HepG2 (cell line): ENCODE data around the gene SNX2. TPM values are rescaled to one million over a fixed set of nuclear protein-coding genes. Genes with fewer than 3 reads are reported as not detected.

Source experiments
- ATAC-seq: fragments of 200-7000 bp; cut with Tn5 transposase; 3 replicates; pipeline ENCODE4 v1.9.1; 2020; ENCODE audit warnings: mild to moderate bottlenecking, moderate library complexity
- BruUV-seq: library from RNA; stranded (reverse); fragments of 400-500 nt; replicated peaks from 2 replicates; lab custom pipeline; 2021; lab: Mats Ljungman, UMichigan
- CTCF ChIA-PET: fragments of 300-600 bp; formaldehyde crosslinking; extraction: SDS; loops from one replicate; lab custom pipeline; 2021; ENCODE audit warnings: low total read pairs, inconsistent platforms, low intra/inter-chr PET ratio; lab: Yijun Ruan, JAX
- POLR2A ChIA-PET: fragments of 350-600 bp; sonication (Branson Sonifier 250); formaldehyde crosslinking; loops from one replicate; lab custom pipeline; 2020; ENCODE audit warnings: antibody characterized with exemption, inconsistent platforms; lab: Yijun Ruan, JAX
- DNase-seq: peaks from one replicate; pipeline ENCODE4 v3.0.0-alpha.2; 2015; ENCODE audit warnings: low spot score
- FAIRE-seq: peaks from 3 replicates; lab custom pipeline; 2011; peaks lifted over from hg19 to GRCh38; lab: Jason Lieb, UNC
- H2AFZ ChIP-seq: one replicate; pipeline ENCODE4 v1.6.1; 2011; ENCODE audit warnings: low read length, inconsistent platforms
- H3K27ac ChIP-seq: fragments of 300-600 bp; 3 replicates; pipeline ENCODE4 v1.8.0; 2011; ENCODE audit warnings: mixed run types, mild to moderate bottlenecking, mixed read lengths, low read length, inconsistent platforms; ENCODE audit not compliant: insufficient read depth; ENCODE audit errors: extremely low read length
- H3K27me3 ChIP-seq, 2 experiments: fragments of 200-600 bp in 1 of 2; 2 replicates in 1 of 2; 3 replicates in 1 of 2; pipeline versions ENCODE4 v1.6.0 to v1.8.0; 2011; ENCODE audit warnings: low read length in 2 of 2, mild to moderate bottlenecking in 2 of 2, moderate library complexity in 2 of 2, inconsistent platforms in 1 of 2; ENCODE audit not compliant: insufficient read depth in 2 of 2, control insufficient read depth in 1 of 2
- H3K36me3 ChIP-seq, 2 experiments: fragments of 200-600 bp in 1 of 2; replicated peaks in 1 of 2; 2 replicates in 1 of 2; 3 replicates in 1 of 2; pipeline versions ENCODE4 v1.5.1 to v1.8.0; 2011; ENCODE audit warnings: low read length in 2 of 2, inconsistent platforms in 1 of 2; ENCODE audit not compliant: insufficient read depth in 2 of 2, control insufficient read depth in 1 of 2
- H3K4me1 ChIP-seq: 2 replicates; pipeline ENCODE4 v1.5.1; 2012; ENCODE audit warnings: low read length, inconsistent platforms; ENCODE audit not compliant: insufficient read depth
- H3K4me2 ChIP-seq: 2 replicates; pipeline ENCODE4 v1.6.0; 2011; ENCODE audit warnings: low read depth, low read length, inconsistent platforms
- H3K4me3 ChIP-seq, 3 experiments: fragments of 200-600 bp in 1 of 3; sonication (generic), shearing (Covaris generic) in 1 of 3; replicated peaks in 1 of 3; 2 replicates each; pipeline ENCODE4 v1.5.1; 2011 to 2016; ENCODE audit warnings: low read length in 3 of 3, inconsistent platforms in 2 of 3, low read depth in 2 of 3, mild to moderate bottlenecking in 2 of 3, control low read depth in 1 of 3, mixed read lengths in 1 of 3; ENCODE audit not compliant: insufficient read depth in 1 of 3
- H3K79me2 ChIP-seq: one replicate; pipeline ENCODE4 v1.6.1; 2011; ENCODE audit warnings: low read length, inconsistent platforms; ENCODE audit not compliant: insufficient read depth
- H3K9ac ChIP-seq: 2 replicates; pipeline ENCODE4 v1.6.0; 2011; ENCODE audit warnings: mild to moderate bottlenecking, low read depth, low read length, inconsistent platforms; ENCODE audit not compliant: insufficient read depth
- H3K9me3 ChIP-seq: 2 replicates; pipeline ENCODE4 v1.5.1; 2012; ENCODE audit warnings: mild to moderate bottlenecking, low read length
- H4K20me1 ChIP-seq: 2 replicates; pipeline ENCODE4 v1.6.0; 2011; ENCODE audit warnings: inconsistent platforms, mild to moderate bottlenecking, low read length, moderate library complexity; ENCODE audit not compliant: insufficient read depth
- MEIS2 ChIP-seq: sonication (generic); formaldehyde crosslinking; IDR thresholded peaks from 2 replicates; pipeline ENCODE4 v1.9.0; 2021; ENCODE audit warnings: mild to moderate bottlenecking, missing genetic modification reagents
- MIER3 ChIP-seq: IDR thresholded peaks from 2 replicates; pipeline ENCODE4 v1.6.1; 2016; ENCODE audit warnings: missing compliant biosample characterization, borderline replicate concordance
- MYC ChIP-seq: sonication (generic); formaldehyde crosslinking; IDR thresholded peaks from 2 replicates; pipeline ENCODE4 v1.9.0; 2021; ENCODE audit warnings: missing genetic modification reagents, borderline replicate concordance
- RFXANK ChIP-seq: IDR thresholded peaks from 2 replicates; pipeline ENCODE4 v1.6.1; 2016
- SPEN ChIP-seq: sonication (generic); formaldehyde crosslinking; IDR thresholded peaks from 2 replicates; pipeline ENCODE4 v1.5.1; 2020; ENCODE audit warnings: low read depth, mild to moderate bottlenecking, missing genetic modification reagents
- TSC22D2 ChIP-seq: sonication (generic); formaldehyde crosslinking; IDR thresholded peaks from 2 replicates; pipeline ENCODE4 v1.5.1; 2020; ENCODE audit warnings: missing genetic modification reagents, mild to moderate bottlenecking, borderline replicate concordance
- ZBTB7B ChIP-seq: sonication (generic); formaldehyde crosslinking; IDR thresholded peaks from 2 replicates; pipeline ENCODE4 v1.4.0; 2020; ENCODE audit warnings: missing genetic modification reagents
- ZFP62 ChIP-seq: sonication (generic); formaldehyde crosslinking; IDR thresholded peaks from 2 replicates; pipeline ENCODE4 v1.4.0; 2020; ENCODE audit warnings: missing genetic modification reagents
- ZNF572 ChIP-seq: sonication (generic); formaldehyde crosslinking; IDR thresholded peaks from 2 replicates; pipeline ENCODE4 v1.5.1; 2020; ENCODE audit warnings: mild to moderate bottlenecking, missing genetic modification reagents
- ZNF670 ChIP-seq: sonication (generic); formaldehyde crosslinking; IDR thresholded peaks from 2 replicates; pipeline ENCODE4 v1.8.0; 2022; ENCODE audit warnings: mild to moderate bottlenecking, missing genetic modification reagents, borderline replicate concordance
- WGBS: methylation state at CpG from one replicate; pipeline ENCODE4 v1.1.6; 2017; ENCODE audit warnings: low lambda C conversion rate; 5-methylcytosine and 5-hydroxymethylcytosine counted together
- in situ Hi-C: cut with HindIII; loops from 2 replicates; pipeline ENCODE4 v1.10.0; 2017; ENCODE audit warnings: low pct_unique_long_range_greater_than_20kb; ENCODE audit not compliant: extremely low pct_ligation_motif_present
- intact Hi-C: fragments of 100-400 bp; cut with micrococcal nuclease; formaldehyde crosslinking; loops from one replicate; pipeline ENCODE4 v1.10.0; 2022; ENCODE audit not compliant: unreplicated experiment
- polyA plus RNA-seq, 8 experiments: library from polyadenylated mRNA; depleted of rRNA in 3 of 8; stranded (reverse) in 7 of 8; unstranded in 1 of 8; fragments of >200 nt; fragmentation: Illumina TruSeq in 4 of 8; extraction: Trizol in 4 of 8; gene quantifications; 2 replicates each; pipeline versions ENCODE4 v1.2.1 to v1.2.3, GENCODE V29; 2011 to 2016; ENCODE audit warnings: low read depth in 4 of 8, missing spikeins in 1 of 8, mixed read lengths in 1 of 8; ENCODE audit not compliant: insufficient read depth in 1 of 8
- total RNA-seq, 5 experiments: library from RNA; depleted of rRNA; stranded (reverse); fragments of >200 nt; fragmentation: Illumina TruSeq; extraction: Trizol; gene quantifications; 2 replicates each; pipeline ENCODE4 v1.2.3, GENCODE V29; 2016; ENCODE audit warnings: low read depth in 1 of 5
- TF ChIP-seq, protein P1 (sequence below): sonication (generic); formaldehyde crosslinking; IDR thresholded peaks from 2 replicates; pipeline ENCODE4 v1.4.0; 2020; ENCODE audit warnings: low read depth, missing genetic modification reagents
- TF ChIP-seq, protein P2 (sequence below): sonication (generic); formaldehyde crosslinking; IDR thresholded peaks from 2 replicates; pipeline ENCODE4 v1.4.0; 2020; ENCODE audit warnings: missing genetic modification reagents, mild to moderate bottlenecking, borderline replicate concordance
- TF ChIP-seq, protein P3 (sequence below): sonication (generic); formaldehyde crosslinking; IDR thresholded peaks from 2 replicates; pipeline ENCODE4 v1.5.1; 2020; ENCODE audit warnings: mild to moderate bottlenecking, missing genetic modification reagents
- TF ChIP-seq, protein P4 (sequence below): sonication (generic); formaldehyde crosslinking; IDR thresholded peaks from 2 replicates; pipeline ENCODE4 v1.5.0; 2020; ENCODE audit warnings: missing genetic modification reagents

Gene SNX2
- total and polyA plus RNA-seq, 2 of the 13 experiments (the other 11 are each of a cell fraction or from before 2014, with no cell fraction given) = 26.4 to 78.8 TPM

DNA sequence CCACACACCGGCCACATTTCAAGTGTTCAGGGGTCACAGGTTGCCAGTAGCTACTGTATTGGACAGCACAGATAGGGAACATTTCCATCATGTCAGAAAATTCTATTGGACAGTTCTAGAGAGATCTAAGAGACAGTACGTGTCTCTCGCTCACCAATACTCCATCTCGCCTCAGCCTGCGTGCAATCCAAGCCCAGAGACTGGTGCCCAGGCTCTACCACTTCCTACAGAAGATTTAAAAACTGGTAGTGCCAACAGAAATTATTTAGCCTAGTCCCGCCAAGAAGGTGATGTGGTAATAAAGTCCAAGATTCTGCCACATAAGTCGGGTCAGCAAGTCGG lies 390 bp upstream of the SNX2 start:
- POLR2A ChIA-PET = interaction anchor here (0.8 to 1.9 kb wide), 5 partner anchors 14 to 655 kb away, joined by 3 to 8 read pairs (median 3); partner anchors contain the start of genes CEP120 and SNX24
- Histone ChIP-seq H3K27ac (peak overlapping the region; percentile 60), H3K4me3 (peak overlapping the region; percentile 95 to 98 (median 96)), H4K20me1 (peaks cover 13% of the 10 kb centered on the region), H3K27me3 (no peaks in the 10 kb centered on the region; a peak in 1 of 5 replicates), H3K79me2 (peaks cover 41% of the 10 kb centered on the region), H3K9ac (peak overlapping the region; percentile 68), H3K36me3 (no peaks in the 10 kb centered on the region), H3K9me3 (no peaks in the 10 kb centered on the region), H3K4me1 (peaks cover 54% of the 10 kb centered on the region), H3K4me2 (peak overlapping the region; percentile 92), H2AFZ (peak overlapping the region; percentile 84)
- CTCF ChIA-PET = no interaction called here
- no peak for DNase-seq
- 12% methylated on average over 8 of the region's 8 CpGs for WGBS
- in situ Hi-C loops (no loop called here), intact Hi-C loops (loop anchor here (2.0 kb wide), 1 partner anchor 648 kb away; the partner anchor contains the start of gene CEP120)
- BruUV-seq = no TSS peak
- peak; percentile 47 for ATAC-seq
- FAIRE-seq = no peak
- TF ChIP-seq MYC (CRISPR knock-in tag) (no peak), ZNF670 (CRISPR knock-in tag) (0 out of 2 replicates have a peak, but pooled peaks have one; percentile 40), MEIS2 (CRISPR knock-in tag) (no peak), ZBTB7B (CRISPR knock-in tag) (peak; percentile 11; the same call in 1 of the 2 replicates), RFXANK (CRISPR knock-in tag) (no peak), TSC22D2 (no peak), MIER3 (no peak), ZNF572 (CRISPR knock-in tag) (no peak), SPEN (no peak), ZFP62 (CRISPR knock-in tag) (no peak)
- TF ChIP-seq, protein P1, sequence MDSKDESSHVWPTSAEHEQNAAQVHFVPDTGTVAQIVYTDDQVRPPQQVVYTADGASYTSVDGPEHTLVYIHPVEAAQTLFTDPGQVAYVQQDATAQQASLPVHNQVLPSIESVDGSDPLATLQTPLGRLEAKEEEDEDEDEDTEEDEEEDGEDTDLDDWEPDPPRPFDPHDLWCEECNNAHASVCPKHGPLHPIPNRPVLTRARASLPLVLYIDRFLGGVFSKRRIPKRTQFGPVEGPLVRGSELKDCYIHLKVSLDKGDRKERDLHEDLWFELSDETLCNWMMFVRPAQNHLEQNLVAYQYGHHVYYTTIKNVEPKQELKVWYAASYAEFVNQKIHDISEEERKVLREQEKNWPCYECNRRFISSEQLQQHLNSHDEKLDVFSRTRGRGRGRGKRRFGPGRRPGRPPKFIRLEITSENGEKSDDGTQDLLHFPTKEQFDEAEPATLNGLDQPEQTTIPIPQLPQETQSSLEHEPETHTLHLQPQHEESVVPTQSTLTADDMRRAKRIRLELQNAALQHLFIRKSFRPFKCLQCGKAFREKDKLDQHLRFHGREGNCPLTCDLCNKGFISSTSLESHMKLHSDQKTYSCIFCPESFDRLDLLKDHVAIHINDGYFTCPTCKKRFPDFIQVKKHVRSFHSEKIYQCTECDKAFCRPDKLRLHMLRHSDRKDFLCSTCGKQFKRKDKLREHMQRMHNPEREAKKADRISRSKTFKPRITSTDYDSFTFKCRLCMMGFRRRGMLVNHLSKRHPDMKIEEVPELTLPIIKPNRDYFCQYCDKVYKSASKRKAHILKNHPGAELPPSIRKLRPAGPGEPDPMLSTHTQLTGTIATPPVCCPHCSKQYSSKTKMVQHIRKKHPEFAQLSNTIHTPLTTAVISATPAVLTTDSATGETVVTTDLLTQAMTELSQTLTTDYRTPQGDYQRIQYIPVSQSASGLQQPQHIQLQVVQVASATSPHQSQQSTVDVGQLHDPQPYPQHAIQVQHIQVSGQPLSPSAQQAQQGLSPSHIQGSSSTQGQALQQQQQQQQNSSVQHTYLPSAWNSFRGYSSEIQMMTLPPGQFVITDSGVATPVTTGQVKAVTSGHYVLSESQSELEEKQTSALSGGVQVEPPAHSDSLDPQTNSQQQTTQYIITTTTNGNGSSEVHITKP = peak; percentile 28; the same call in 1 of the 2 replicates
- TF ChIP-seq, protein P2, sequence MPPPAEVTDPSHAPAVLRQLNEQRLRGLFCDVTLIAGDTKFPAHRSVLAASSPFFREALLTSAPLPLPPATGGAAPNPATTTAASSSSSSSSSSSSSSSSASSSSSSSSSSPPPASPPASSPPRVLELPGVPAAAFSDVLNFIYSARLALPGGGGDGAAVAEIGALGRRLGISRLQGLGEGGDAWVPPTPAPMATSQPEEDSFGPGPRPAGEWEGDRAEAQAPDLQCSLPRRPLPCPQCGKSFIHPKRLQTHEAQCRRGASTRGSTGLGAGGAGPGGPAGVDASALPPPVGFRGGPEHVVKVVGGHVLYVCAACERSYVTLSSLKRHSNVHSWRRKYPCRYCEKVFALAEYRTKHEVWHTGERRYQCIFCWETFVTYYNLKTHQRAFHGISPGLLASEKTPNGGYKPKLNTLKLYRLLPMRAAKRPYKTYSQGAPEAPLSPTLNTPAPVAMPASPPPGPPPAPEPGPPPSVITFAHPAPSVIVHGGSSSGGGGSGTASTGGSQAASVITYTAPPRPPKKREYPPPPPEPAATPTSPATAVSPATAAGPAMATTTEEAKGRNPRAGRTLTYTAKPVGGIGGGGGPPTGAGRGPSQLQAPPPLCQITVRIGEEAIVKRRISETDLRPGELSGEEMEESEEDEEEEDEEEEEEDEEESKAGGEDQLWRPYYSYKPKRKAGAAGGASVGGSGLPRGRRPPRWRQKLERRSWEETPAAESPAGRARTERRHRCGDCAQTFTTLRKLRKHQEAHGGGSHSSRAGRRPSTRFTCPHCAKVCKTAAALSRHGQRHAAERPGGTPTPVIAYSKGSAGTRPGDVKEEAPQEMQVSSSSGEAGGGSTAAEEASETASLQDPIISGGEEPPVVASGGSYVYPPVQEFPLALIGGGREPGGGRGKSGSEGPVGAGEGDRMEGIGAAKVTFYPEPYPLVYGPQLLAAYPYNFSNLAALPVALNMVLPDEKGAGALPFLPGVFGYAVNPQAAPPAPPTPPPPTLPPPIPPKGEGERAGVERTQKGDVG (CRISPR knock-in tag) = no peak
- TF ChIP-seq, protein P3, sequence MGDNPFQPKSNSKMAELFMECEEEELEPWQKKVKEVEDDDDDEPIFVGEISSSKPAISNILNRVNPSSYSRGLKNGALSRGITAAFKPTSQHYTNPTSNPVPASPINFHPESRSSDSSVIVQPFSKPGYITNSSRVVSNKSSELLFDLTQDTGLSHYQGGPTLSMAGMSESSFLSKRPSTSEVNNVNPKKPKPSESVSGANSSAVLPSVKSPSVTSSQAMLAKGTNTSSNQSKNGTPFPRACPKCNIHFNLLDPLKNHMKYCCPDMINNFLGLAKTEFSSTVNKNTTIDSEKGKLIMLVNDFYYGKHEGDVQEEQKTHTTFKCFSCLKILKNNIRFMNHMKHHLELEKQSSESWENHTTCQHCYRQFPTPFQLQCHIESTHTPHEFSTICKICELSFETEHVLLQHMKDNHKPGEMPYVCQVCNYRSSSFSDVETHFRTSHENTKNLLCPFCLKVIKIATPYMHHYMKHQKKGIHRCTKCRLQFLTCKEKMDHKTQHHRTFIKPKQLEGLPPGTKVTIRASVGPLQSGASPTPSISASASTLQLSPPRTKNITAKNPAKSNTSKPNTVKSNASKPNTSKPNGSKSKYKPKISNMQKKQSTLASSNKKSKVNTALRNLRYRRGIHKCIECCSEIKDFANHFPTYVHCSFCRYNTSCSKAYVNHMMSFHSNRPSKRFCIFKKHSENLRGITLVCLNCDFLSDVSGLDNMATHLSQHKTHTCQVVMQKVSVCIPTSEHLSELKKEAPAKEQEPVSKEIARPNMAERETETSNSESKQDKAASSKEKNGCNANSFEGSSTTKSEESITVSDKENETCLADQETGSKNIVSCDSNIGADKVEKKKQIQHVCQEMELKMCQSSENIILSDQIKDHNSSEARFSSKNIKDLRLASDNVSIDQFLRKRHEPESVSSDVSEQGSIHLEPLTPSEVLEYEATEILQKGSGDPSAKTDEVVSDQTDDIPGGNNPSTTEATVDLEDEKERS (CRISPR knock-in tag) = no peak
- TF ChIP-seq, protein P4, sequence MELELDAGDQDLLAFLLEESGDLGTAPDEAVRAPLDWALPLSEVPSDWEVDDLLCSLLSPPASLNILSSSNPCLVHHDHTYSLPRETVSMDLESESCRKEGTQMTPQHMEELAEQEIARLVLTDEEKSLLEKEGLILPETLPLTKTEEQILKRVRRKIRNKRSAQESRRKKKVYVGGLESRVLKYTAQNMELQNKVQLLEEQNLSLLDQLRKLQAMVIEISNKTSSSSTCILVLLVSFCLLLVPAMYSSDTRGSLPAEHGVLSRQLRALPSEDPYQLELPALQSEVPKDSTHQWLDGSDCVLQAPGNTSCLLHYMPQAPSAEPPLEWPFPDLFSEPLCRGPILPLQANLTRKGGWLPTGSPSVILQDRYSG (CRISPR knock-in tag) = no peak
